Stimulated activated CD8-positive, alpha-beta memory T cell treated with anti-CD3 and anti-CD28 coated beads, Interleukin-15, amount 100 ng/mL, for 24 hours (primary cell): Measurements from ENCODE around the gene SAMD7.

Experiments
- DNase-seq: peaks from one replicate; pipeline ENCODE4 v3.0.0-alpha.2; 2020; ENCODE audit warnings: low read depth

Gene SAMD7

GRCh38 chr3:169907944-169908343 is 3.4 kb upstream of the SAMD7 start:
- DNase-seq: no peak

- DNase-seq: no peak
These were observed 2.0 kb downstream of the SAMD7 start for GRCh38 chr3:169913323-169913722.

GRCh38 chr3:169914321-169914720 is 2.9 kb downstream of the SAMD7 start:
- no peak for DNase-seq

- no peak for DNase-seq
These were observed 11.8 kb downstream of the SAMD7 start for GRCh38 chr3:169923189-169923588.

GRCh38 chr3:169923831-169924230 is 12.5 kb downstream of the SAMD7 start:
- no peak for DNase-seq

GRCh38 chr3:169929830-169930519 is 18.6 kb downstream of the SAMD7 start:
- no peak for DNase-seq

- no peak for DNase-seq
These were observed 19.5 kb downstream of the SAMD7 start for GRCh38 chr3:169930843-169931242.

GRCh38 chr3:169931747-169932520 is 20.6 kb downstream of the SAMD7 start:
- no peak for DNase-seq

GRCh38 chr3:169939320-169939719 is 27.9 kb downstream of the SAMD7 start:
- no peak for DNase-seq

GRCh38 chr3:169939751-169940150 is 28.4 kb downstream of the SAMD7 start:
- DNase-seq: no peak

GRCh38 chr3:169940470-169941181 is 29.3 kb downstream of the SAMD7 start:
- DNase-seq: no peak

GRCh38 chr3:169945313-169945712 is 33.9 kb downstream of the SAMD7 start:
- no peak for DNase-seq

GRCh38 chr3:169946336-169946735 is 35.0 kb downstream of the SAMD7 start:
- DNase-seq: no peak

- no peak for DNase-seq
These were observed 37.4 kb downstream of the SAMD7 start for GRCh38 chr3:169948559-169949448.

GRCh38 chr3:169952045-169952444 is 40.7 kb downstream of the SAMD7 start:
- no peak for DNase-seq

- DNase-seq: no peak
These were observed 42.2 kb downstream of the SAMD7 start for GRCh38 chr3:169953462-169954141.

- no peak for DNase-seq
These were observed 42.9 kb downstream of the SAMD7 start for GRCh38 chr3:169954142-169954756.

- no peak for DNase-seq
These were observed 44.0 kb downstream of the SAMD7 start for GRCh38 chr3:169955406-169955805.

GRCh38 chr3:169964176-169964575 is 52.8 kb downstream of the SAMD7 start:
- DNase-seq: no peak

- no peak for DNase-seq
These were observed 54.4 kb downstream of the SAMD7 start for GRCh38 chr3:169965562-169966427.
